Esophagus muscularis mucosa (tissue), 4 donors: Measurements from ENCODE around the gene TNFAIP8L2.

Experiments used
- CTCF ChIP-seq, 3 experiments: fragments of 200-600 bp in 2 of 3; fragments of 450-650 bp in 1 of 3; sonication (generic) in 2 of 3; IDR thresholded peaks; one replicate each; pipeline ENCODE4 v1.5.1; 2017 to 2019; ENCODE audit warnings: antibody characterized with exemption in 3 of 3, mild to moderate bottlenecking in 2 of 3, moderate library complexity in 1 of 3
- EP300 ChIP-seq: sonication (generic); formaldehyde crosslinking; IDR thresholded peaks from one replicate; pipeline ENCODE4 v1.6.1; 2017; ENCODE audit warnings: antibody characterized with exemption
- POLR2A ChIP-seq: fragments of 450-650 bp; IDR thresholded peaks from one replicate; pipeline ENCODE4 v1.6.1; 2017; ENCODE audit warnings: antibody characterized with exemption, moderate library complexity, mild to moderate bottlenecking, low read depth
- POLR2AphosphoS5 ChIP-seq, 2 donors: sonication (generic); formaldehyde crosslinking; IDR thresholded peaks; one replicate each; pipeline ENCODE4 v1.6.1; 2017; ENCODE audit warnings: antibody characterized with exemption in 2 of 2

- no peak for TF ChIP-seq CTCF (IDR thresholded peaks at IDR 0.05)
- TF ChIP-seq POLR2AphosphoS5 (IDR thresholded peaks at IDR 0.05), result no peak
- no peak for TF ChIP-seq EP300
- no peak for TF ChIP-seq POLR2A
Observed at GRCh38 chr1:151146072-151146411, 10.4 kb upstream of the TNFAIP8L2 start.
